NCI-H146 treated with DMSO at 0.1 percent for 48 hours (cell line): ENCODE results near the gene GSG1L.
A peak's percentile ranks its signal among the peaks of the same experiment; 100 is the strongest.
"Not testable (repeated sequence)": the region's sequence is repeated elsewhere in the genome, so short reads cannot be mapped to it uniquely, and the experiment has no call there.

Experiments used
- DNase-seq: peaks from one replicate; lab custom pipeline; 2025; ENCODE audit not compliant: unreplicated experiment; lab: John Stamatoyannopoulos, UW

GSG1L gene

GRCh38 chr16:27907457-27907972 lies 156.0 kb downstream of the GSG1L start:
- DNase-seq, result no peak

DNA sequence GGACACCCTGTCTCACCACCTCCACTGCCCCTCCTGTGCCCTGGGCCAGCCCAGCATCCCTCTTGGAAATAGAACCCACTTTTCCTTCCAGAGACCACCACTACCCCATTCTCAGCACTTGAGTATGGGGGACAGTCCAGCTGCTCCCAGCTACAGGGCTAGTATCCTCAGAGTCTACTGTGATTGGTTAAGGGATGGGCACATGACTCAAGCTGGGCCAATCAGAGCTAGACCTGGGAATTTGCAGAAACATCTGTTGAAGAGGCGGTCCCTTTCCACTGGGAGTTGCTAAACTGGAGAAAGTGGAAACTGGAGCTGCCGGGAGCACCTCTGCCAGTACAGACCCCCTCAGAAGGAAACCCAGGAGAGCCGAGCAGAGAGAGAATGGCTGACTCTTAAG lies 156.6 kb downstream of the GSG1L start:
- DNase-seq, result no peak

DNA sequence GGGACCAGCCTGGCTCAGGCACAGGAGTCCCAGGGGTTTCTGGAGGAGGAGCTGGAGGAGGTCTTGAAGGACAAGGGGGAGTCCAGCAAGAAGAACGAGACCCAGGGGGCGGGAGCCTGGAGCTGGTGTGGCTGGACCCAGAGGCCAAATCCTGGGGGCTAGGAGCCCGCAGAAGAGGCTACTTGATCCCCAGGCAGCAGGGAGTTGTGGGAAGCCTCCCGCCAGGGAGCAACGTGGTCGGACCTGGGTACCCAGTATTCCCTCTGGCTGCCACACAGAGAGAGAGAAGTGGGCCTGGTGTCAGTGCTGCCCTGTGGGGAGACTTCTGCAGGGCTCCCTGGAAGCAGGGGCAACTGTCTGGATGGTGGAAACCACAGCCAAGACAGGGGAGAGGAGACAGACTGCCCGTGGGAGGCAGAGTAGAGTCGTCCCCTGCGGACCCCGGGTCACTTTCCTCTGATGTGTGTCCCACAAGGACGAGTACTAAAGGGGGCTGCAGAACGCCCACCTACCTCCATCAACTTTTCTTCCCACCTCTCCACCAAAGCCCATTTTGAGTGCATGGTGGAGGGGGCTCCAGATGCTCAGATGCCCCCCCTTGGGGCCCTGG lies 160.4 kb downstream of the GSG1L start:
- no peak for DNase-seq

DNA sequence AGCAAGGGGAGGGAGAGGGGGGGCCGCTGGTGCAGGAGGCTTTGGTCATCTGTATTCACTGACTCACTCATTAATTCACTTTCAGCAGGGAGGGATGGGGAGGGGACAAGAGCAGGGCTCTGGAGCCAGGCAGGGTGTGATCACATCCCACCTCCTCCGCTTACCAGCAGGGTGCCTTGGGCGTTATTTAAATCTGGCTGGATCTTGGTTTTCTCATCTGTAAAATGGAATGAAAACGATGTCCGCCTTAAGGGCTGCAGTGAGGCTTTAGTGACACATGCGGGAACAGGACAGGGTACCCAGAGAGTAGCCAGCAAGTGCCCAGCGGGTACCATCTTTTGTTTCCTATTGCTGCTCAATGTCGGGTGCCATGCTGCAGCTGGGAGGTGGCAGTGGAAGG lies 161.0 kb downstream of the GSG1L start:
- DNase-seq, result no peak

DNA sequence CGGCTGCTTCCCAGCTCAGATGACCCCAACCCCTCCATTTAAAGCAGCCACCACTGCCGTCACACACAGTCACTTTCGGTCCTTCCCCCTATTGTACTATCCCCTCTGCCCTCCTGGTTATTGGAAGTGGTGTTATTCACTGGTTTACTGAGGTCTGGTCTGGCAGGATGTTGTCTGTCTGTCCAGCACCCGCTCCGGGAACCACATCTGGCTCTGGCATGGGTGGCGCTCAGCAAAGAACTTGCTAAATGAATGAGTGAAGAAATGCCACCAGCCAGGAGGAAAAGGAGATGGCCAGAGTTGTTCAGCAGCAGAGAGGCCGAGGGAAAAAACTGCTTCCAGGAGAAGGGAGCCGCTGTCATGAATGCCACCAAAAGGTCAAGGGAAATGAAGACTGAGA lies 161.6 kb downstream of the GSG1L start:
- DNase-seq, result no peak

GRCh38 chr16:27899736-27900135 lies 163.8 kb downstream of the GSG1L start:
- DNase-seq, result no peak

DNA sequence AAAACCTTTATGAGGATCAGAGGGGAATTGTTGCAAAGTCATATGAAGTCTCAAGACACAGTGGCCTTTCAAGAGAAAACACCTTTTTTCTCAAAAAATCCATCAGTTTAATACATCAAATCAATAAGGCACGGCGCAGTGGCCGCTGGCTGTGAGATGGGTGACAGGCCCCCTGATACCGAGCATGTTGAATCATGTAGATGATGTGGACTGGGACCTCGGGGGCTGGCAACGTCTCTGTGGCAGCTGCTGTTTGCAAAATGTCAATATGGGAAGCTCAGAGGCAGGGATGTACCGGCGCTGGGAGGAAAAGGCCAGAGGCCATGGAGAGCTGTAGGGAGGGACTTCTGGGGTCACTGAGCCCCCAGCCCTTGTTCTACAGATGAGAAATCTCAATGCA lies 169.1 kb downstream of the GSG1L start:
- no peak for DNase-seq

DNA sequence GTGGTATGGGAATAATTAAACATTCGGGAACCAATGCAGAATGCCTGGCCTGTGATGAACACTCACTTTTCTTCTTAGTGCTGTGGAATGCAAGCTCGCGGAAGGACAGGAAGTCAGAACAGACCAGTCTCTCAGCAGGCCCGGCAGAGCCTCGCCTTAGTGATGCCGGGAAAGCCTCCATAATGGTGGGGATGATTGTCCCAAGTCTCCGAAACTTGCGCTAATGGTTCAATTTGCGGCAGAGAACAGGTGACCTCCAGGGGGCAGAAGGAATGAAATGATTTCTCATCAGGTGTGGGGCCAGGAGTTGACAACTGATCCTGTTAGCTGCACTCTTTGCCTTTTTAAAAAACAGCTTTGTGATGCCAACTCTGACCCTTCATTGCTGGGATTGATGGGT lies 170.6 kb downstream of the GSG1L start:
- no peak for DNase-seq

- DNase-seq, result no peak
Observed at GRCh38 chr16:27890866-27891265, 172.6 kb downstream of the GSG1L start.

GRCh38 chr16:27890006-27890405 lies 173.5 kb downstream of the GSG1L start:
- no peak for DNase-seq

GRCh38 chr16:27883576-27883975 lies 179.9 kb downstream of the GSG1L start:
- no peak for DNase-seq

DNA sequence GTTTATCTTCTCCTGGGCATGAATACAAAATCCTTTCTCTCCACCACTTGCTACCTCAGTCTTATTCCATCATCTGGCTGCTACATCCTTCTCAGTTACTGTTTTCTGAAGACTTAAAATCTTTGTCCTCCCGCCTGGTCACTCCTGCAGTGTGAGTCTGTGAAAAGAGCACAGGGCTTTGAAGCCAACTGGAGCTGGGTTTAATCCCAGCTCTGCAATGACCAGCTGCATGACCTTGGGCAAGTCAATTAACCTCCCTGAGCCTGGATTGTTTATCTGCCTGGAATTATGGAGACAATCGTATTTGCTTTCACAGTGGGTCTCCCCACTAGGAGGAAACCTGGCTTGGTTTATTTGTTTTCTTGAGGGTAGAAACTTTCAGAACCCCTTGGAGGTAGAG lies 183.2 kb downstream of the GSG1L start:
- no peak for DNase-seq

DNA sequence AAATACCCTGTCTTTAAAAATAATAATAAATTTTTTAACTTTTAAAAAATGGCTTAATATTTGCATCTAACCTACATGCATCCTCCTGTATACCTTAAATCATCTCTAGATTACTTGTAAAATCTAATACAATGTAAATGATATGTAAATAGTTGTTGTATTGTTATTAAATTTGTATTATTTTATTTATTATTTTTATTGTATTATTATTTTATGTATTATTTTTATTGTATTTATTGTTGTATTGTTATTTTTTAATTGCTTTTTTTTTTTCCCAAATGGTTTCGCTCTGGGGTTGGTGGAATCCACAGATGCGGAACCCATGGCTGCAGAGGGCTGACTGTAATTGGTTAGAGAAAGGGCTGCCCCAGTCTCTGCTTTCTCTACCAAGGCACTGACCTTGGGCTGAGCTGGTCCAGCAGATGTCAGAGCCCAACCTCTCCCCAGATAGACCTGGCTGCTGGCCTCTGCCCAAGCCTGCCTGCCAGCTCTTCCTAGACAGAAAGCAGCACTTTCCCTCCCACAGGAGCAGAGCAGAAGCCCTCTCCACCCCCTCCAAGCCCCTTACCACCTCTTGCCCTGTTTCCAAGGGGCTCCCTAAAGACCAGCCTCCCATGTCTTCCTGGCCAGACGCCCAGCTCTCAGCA lies 183.8 kb downstream of the GSG1L start:
- no peak for DNase-seq

DNA sequence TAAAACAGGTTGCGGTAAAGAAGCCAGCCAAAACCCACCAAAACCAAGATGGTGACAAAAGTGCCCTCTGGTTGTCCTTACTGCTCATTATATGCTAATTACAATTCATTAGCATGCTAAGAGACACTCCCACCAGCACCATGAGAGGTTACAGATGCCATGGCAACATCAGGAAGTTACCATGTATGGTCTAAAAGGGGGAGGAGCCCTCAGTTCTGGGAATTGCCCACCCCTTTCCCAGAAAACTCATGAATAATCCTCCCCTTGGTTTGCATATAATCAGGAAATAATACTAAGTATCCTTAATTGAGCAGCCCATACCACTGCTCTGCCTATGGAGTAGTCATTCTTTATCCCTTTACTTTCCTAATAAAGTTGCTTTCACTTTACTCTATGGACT lies 190.9 kb downstream of the GSG1L start:
- not testable (repeated sequence) for DNase-seq

GRCh38 chr16:27870116-27870798 lies 193.3 kb downstream of the GSG1L start:
- DNase-seq, result no peak

DNA sequence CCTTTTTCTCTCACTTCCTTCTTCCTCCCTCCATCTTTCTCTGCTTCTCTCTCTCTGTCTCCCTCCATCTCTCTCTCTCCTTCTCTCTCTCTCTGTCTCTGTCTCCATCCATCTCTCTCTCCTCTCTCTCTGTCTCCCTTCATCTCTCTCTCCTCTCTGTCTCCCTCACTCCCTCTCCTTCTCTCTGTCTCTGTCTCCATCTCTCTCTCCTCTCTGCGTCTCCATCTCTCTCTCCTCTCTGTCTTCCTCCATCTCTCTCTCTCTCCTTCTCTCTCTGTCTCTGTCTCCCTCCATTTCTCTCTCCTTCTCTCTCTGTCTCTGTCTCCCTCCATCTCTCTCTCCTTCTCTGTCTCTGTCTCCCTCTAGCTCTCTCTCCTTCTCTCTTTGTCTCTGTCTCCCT lies 194.1 kb downstream of the GSG1L start:
- DNase-seq, result no peak

GRCh38 chr16:27868180-27868579 lies 195.3 kb downstream of the GSG1L start:
- DNase-seq, result no peak

DNA sequence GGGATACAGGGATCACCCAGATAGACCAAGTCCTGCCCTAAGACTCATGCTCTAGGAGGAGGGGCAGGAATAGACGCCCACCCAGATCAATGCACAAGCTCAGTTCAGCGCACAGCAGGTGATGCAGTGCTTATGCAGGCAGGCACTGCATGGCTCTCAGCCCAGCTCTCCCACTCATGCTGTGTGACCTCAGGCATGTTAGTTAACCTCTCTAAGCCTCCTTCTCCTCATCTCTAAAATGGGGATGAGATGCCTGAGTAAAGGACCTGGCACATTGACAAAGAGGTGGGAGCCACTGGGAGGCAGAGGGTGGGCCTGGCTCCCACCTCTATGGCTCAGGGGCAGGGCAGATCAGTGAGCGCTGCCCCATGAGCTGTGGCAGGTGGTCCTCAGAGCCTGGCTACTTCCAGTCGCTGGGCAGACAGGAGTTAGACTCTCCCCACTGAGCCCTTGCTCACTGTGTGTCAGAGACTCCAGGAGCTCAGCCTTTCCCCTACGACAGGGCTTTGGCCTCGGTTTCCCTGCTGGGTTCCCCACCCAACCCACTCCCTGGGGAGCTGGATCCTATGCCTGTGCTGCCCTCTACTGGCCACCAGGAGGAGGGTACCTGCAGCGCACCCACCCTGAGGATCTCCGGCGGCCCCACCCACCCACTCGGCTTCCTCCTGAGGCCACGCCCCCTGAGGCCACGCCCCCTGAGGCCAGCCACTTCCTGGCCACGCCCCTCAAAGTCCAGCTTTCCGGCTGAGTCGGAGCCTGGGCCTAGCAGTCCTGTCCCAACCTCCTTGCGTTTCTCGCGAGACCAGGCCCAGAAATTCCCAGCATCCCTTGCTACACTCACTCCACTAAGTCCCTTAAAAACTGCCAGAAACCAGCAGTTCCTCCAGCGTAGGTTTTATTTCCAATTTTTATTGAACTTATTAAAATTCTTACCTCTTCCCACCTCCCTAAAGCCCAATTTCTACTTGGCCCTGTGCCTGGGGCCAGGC lies 196.1 kb downstream of the GSG1L start:
- peak; percentile 27 for DNase-seq

DNA sequence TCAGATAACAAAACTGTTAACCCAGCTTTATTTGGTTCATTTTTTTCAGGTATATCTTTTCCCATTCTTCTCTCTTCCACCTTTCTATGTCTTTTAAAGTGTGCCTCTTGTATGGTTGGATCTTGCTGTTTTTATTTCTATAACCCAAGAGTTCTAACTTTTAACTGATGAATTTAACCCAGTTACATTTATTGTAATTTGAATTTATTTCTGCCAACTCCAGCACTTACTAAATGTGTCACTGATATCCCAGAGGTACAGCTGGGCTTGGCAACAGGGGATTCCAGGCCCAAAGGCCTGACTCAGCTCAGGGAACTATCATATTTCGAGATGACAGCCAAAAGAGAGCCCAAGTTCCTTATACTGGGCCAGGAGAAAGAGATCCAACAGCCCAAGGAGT lies 200.1 kb downstream of the GSG1L start:
- DNase-seq, result no peak

DNA sequence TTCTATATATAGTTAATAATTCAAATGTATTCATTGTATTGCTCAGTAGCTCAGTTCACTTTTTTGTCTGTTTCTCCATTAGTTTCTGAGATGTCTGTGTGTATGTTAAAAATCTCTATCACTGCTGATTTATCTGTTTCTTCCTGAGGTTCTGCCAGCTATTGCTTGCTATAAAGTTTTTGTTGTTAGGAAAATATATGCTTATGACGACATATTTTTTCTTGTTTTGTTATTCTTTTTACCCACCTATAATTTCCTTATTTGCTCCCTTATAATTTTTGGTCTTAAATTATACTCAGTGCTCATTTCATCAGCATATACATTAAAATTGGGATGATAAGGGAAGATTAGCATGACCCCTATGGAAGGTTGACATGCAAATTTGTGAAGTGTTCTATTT lies 200.6 kb downstream of the GSG1L start:
- DNase-seq, result no peak

GRCh38 chr16:27860091-27860490 lies 203.4 kb downstream of the GSG1L start:
- no peak for DNase-seq
